Anterior cingulate cortex (tissue), 58 donors: Measurements from ENCODE around the gene GRAP2.
"Not testable (repeated sequence)": the region's sequence is repeated elsewhere in the genome, so short reads cannot be mapped to it uniquely, and the experiment has no call there.

ENCODE experiments used
- DNase-seq, 58 donors: peaks; one replicate each; lab custom pipeline; 2025; lab: John Stamatoyannopoulos, UW

The GRAP2 gene

DNA sequence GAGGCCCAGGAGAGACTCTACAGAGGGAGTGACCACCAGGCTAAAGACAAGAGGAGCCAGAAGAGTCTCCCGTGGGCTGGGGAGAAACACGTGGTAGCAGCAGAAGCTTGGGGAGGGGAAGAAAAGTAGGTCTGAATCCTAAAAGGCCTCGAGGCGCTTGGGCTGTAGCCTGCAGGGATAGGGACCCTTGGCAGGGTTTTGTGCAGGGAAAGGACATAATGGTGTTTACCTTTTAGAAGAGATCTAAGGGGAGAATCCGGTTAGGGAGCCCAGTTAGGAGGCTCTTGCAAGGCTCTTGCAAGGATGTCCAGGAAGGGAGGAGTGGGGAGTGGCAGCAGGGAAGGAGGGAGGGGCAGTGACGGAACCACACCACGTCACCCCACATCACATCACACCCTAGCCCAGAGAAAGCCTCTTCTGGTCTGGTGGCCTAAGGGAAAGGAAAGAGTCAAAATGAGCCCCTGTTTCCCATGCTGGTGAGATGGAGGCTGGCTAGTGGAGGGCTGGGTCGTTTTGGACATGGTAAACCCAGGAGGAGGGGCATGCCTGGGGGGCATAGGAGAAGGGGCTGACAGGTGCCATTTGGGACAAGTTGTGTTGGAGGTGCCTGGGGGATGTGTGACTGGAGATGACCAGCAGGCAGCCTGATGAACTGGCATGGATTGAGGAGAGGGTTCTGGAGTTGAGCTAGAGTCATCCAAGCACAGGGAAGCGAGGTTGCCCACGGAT, 87.7 kb downstream of the GRAP2 start:
- no peak for DNase-seq

DNA sequence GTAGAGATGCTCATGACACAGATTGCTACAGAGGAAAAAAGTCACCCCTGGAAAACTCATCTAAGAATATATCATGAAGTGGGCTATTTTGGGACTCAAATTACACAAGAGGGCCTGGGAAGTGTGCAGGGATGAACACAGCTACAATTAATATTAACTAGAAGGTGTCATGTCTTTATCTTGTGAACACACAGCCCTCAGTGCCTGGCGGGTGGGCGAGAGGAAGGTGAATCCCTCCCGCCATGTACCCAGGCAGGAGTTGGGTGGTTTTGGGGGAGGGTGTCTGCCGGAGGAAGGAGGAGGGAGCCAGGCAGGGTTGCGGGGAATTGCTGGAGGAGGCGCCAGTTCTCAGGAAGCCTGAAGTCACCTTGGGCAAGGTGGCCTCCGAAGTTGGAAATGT, 88.7 kb downstream of the GRAP2 start:
- peak in 1 of 58 donors; percentile 20 for DNase-seq

DNA sequence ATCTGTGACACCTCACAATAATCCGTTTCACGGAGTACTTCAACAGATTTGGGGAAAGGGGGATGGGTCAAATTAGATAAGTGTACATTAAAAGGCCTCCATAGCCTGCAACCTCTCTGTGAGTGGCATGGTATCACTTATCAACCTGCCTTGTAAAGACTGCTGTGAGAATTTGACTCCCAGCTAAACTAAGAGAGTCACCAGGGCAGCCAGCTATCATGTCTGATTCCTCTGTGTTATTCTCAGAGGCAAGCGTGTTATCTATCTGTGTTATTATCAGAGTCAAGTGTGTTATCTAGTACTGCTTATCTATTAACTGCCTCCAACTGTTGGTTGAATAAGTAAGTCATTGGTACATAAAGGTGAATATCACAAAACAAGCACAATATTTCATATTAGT, 89.8 kb downstream of the GRAP2 start:
- DNase-seq = no peak

DNA sequence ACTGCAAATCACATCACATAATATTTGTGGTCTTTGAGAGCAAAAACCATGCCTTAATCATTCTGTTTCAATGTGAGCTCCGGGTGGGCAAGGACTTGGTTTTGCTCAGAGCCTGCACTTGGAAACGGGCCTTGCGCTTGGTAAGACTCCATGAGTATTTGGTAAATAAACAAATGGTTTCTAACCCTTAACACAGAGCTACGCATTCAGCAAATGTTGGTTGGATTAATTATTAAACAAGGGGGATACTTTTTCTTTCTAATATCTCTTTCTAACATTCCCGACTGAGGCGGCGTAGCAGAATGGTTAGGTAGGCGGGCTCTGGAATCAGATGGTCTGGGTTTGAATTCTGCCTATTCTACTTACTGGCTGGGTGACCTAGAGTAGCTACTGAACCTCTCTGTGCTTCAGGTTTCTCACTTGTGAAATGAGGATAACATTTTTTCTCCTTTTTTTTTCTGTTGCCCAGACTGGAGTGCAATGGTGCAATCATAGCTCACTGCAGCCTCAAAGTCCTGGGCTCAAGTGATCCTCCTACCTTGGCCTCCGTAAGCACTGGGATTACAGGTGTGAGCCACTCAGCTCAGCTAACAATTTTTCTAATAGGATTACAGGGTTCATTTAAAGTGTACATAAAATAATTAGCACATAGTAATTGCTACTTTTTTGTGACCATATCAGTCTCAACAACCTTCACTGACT, 90.4 kb downstream of the GRAP2 start:
- no peak for DNase-seq

DNA sequence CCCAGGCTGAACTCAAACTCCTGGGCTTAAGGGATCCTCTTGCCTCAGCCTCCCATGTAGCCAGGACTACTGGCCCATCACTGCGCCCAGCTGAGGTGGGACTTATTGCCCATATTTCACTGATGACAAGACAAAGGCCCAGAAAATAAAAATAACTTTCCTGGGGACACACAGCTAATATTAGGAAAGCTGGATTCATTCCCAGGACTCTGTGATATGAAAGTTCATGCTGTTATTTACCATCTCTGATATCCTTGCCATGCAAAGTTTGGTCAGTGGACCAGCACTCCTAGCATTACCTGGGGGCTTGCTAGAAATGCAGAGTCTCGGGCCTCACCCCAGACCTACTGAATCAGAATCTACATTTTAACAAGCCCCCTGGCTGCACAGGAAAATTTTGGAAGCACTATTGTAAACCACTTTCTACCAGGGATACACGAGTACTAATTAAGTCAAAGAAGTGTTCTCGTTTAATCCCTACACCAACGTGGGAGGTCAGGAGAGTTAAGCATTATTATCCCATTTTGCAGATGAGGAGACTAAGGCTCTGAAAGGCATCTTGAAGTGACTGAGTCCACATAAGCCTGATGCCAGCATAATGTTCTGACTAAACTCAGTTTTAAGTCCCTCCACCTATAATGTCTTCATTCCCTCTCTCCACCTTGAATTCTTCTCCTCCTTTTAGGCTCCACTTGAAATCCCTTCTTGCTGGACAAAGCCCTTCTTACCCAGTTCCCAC, 91.4 kb downstream of the GRAP2 start:
- no peak for DNase-seq

DNA sequence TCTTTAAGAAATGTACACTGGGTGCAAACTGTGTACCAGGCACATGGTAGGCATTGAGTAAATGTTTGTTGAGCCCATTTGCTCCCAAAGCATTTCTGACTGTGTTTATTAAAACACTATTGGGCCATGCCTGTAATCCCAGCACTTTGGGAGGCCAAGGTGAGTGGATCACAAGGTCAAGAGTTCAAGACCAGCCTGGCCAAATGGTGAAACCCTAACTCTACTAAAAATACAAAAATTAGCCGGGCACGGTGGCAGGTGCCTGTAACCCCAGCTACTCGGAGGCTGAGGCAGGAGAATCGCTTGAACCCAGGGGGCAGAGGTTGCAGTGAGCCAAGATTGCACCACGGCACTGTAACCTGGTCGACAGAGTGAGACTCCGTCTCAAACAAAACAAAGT, 92.0 kb downstream of the GRAP2 start:
- not testable (repeated sequence) for DNase-seq

DNA sequence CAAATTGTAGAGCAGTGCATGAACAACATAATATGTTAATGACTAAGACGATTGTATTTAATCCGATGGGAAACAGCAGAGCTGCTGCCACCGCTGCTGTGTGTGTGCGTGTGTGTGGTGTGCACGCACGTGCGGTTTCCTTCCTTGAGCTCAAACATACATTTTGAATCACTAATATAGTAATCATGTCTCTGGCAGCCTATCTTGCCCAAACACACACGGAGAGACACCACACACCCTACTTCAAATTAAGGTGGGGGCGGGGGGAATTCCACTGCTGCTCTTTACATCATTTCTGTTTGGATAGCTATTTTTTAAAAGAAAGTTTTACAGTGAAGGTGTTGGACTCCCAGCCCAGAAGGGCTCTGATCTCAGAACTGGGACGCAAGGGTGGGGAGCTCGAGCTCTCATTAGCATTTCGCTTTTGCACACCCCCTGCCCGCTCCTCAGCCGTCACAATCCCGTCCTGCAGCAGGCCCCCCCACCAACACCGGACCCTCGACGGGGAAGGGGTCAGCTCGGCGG, 93.2 kb downstream of the GRAP2 start:
- DNase-seq = peak in 1 of 58 donors; percentile 3

DNA sequence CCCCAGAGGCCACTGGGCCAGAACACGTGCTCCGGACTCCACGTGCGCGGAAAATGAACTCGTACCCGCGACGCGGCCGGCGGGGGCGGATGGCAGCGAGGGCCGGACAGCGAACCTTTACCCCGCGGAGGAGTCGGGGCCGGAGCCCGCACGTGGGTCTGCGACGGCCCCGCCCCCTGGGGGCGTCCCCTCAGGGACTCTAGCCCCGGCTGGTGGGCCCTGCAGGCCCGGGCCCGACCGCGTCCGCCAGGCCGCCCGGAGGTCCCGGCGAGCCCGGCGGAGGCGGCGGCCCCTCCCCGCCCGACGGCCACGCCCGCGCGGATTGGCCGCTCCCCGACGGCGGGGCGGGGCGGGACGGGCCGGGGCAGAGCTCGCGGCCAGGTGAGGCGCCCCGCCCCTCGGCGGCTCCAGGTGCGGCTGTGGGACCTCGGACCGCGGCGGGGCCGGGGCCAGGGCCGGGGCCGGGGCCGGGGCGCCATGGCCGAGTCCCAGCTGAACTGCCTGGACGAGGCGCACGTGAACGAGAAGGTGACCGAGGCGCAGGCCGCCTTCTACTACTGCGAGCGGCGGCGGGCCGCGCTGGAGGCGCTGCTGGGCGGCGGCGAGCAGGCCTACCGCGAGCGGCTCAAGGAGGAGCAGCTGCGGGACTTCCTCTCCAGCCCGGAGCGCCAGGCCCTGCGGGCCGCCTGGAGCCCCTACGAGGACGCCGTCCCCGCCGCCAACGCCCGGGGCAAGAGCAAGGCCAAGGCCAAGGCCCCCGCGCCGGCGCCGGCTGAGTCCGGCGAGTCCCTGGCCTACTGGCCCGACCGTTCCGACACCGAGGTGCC, 93.9 kb downstream of the GRAP2 start, which contains the start of gene FAM83F:
FAM83F (plus strand) TSS at position 389 of the 827 bp plus-strand sequence; CDS start at position 478, 89 bp downstream.
- no peak for DNase-seq

DNA sequence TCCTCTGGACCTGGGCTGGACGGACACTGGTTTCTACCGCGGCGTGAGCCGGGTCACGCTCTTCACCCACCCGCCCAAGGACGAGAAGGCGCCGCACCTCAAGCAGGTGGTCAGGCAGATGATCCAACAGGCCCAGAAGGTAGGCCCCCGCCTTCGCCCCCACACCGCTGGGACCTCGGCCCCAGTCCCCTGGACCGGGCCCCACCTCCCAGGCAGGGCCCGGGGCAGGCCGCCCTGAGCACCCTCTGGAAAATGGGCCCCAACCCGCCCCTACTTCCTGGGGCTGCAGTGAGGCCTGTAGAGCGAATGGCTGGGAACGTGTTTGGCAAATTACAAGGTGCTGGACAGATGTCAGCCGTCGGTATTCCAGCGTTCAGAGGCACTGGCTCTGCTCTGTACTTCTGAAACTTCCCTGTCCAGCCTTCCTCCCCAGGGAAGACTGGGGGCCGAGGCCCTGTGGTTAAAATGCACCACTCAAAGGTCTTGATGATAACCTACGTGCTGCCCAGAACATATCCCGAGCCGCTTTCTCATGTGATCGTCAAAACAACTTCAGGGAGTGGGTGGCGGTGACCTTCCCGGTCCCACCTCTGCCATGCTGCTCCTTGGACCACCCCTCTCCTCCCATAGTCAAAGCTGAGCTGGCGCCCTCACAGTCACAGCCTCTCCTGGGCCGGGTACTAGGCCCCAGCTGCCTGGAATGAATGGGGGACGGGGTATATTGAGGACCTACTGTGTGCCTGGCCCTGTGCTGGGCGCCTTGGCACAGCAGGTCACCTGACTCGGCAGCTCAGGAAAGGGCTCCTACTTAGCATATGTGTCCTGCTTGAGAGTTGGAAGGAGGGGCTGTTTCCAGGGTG, 94.7 kb downstream of the GRAP2 start:
- DNase-seq = no peak

DNA sequence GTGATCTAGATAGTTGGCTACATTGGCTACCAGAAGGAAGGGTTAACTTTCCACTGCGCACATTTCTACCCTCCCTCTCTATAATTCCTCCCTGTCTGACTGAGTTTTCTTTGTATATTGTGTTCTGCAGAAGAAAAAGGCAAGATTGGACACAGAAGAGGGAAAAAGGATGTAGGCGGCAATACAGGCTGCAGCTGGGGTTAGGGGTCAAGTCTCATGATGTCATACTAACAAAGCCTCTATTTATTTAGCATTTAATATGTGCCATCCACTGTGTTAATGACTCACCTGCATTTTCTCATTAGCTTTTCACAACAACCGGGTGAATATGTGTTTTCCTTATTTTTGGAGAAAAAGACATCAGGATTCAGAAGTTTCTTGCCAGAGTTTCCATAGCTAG, 95.8 kb downstream of the GRAP2 start:
- no peak for DNase-seq

DNA sequence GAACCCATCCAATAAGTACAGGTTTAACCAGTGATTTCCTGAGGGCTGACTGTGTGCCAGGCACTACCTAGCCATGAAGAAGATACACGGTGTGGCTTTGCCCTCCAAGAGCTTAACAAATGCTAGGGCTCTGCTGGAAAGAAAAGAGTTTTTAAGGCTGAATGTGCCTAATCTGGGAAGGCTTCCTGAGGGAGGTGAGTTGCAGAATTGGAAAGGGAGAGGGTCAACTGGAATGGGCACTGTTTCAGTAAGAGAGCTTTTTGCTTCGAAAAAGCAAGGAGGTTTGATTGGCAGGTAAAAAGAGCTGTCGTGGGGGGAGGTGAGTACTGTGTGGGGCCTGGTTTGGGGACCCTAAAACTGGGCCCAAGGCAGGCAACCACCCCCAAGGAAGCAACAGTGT, 96.5 kb downstream of the GRAP2 start:
- no peak for DNase-seq

DNA sequence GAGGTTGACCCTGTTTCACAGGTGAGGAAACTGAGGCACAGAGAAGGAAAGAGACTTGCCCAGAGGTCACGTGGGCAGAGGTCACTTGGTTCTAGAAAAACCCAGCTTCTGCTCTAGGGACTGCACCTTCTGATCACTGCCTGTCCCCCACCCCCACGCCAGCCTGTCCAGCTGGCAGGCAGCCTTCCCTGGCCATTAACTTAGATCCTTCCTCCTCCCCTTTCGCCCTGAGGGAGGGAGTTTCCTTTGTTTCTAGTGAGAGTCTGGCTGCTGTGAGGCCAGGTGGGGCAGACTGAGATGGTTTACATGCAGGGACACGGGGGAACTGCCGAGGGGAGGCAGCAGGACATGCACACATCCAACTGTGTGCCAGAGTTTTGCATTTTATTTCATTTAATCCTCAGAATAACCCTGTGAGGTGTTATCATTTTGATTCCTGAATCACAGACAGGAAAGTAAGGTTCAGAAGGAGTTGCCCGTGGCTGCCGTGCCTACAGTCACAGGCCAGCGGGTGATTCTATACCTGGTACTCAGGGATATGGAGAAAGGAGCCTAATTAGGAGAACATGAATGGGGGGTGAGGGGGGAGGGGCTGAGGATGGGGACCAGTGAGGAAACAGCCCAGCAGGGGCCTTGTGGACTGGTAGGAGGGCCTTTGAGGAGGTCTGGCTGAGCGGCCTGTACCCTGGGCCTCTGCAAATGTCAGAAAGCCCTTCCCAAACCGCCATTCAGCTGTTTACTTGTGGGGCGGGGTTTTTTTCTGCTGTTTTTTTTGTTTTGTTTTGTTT, 97.2 kb downstream of the GRAP2 start:
- no peak for DNase-seq

DNA sequence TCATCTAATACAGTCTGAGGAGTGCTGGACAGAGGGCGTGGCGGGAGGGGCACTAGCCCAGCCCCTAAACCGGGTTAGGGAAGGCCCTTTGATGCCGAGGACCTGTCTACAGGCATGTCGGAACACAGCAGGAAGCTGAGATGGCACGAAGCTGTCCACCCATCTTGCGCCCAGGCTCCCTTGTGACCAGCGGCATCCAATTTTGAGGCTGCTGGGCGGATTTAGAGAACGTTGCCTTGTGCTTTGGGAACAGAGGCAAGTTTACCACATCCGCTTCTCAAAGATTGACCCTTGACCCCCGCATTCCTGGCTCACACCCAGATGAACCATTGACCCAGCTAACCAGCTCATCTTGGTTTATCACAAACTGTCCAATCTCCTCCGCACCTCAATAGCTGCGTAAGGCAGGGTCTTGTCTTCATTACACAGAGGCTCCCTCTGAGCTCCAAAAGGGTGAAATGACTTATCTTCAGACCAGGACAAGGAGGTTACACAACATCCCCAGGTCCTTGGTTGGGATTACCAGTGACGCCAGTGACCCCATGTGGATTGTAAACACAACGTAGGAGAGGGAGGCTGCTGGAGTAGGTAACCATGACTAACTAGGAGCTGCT, 98.4 kb downstream of the GRAP2 start:
- DNase-seq = no peak

DNA sequence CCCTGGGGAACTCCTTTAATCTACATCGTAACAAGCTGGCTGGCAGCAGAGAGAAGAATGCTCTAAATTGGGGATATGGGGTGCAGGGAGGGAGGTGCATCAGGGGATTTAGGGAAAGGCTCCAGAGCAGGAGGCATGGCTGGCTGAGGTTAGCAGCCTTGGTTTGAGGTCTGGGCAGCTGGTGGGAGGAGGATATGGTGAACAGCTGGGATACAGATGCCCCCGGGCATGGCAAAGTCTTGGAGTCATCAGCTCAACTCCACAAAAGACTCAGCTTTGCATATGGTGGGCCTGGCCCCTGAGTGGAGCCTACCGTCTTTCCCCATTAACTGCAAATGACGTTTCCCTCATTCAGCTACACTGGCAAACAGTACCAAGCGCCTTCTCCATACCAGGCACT, 99.3 kb downstream of the GRAP2 start:
- DNase-seq = no peak

DNA sequence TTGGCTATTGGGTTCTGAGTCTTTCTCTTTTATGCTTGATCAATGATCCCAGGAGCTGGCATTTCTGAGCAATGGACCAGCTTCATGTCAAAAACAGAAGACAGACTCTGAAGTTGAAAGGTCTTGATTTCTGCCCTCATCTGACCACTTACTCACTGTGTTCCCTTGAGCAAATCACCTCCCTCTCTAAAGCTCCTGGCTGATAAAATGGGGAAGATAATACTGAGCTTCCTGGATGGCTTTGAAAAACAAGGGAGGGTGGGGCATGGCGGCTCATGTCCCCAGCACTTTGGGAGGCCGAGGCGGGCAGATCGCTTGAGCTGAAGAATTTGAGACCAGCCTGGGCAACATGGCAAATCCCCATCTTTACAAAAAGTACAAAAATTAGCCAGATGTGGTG, 100.2 kb downstream of the GRAP2 start:
- DNase-seq = no peak

DNA sequence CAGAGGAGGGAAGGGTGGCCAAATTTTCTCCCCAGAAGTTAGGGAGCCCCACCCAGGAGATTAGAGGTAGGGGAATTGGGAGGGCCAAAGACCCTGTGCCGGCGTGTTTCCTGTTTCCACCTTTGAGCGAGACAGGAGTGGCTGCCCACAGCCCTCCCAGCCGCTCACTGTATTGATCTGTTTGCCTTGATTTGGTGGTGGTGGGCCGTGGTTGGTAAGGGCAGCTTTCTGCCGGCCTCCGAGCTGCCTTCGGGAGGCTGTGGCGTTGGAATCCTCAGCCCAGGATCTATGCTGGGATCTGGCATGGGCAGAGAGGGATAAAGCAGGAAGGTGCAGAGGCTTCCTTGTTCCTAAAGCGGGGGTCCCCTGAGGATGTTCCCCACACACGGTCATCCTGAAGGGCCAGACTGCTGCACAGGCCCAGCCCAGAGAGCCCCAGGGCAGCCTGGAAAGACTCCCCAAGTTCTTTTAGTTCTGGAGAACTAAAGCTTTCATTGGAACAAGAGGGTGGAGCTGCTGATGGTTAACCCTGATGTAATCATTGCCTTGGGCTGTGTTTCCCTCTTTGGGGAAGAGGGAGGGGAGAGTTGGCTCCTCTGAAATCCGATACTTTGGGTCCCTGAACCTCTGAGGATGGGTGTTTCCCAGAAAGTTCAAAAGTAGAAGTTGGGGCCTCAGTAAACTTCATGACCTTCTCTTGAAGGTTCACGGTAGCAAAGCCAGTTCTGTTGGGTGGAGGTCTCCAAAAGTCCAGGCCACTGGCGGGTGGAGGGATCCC, 101.1 kb downstream of the GRAP2 start:
- no peak for DNase-seq
